HepG2 (cell line): ENCODE measurements around the gene GRB2. TPM values are rescaled to one million over a fixed set of nuclear protein-coding genes. Genes with fewer than 3 reads are reported as not detected.

Experiments
- ATAC-seq: fragments of 200-7000 bp; cut with Tn5 transposase; 3 replicates; pipeline ENCODE4 v1.9.1; 2020; ENCODE audit warnings: mild to moderate bottlenecking, moderate library complexity
- BruUV-seq: library from RNA; stranded (reverse); fragments of 400-500 nt; replicated peaks from 2 replicates; lab custom pipeline; 2021; lab: Mats Ljungman, UMichigan
- CTCF ChIA-PET: fragments of 300-600 bp; formaldehyde crosslinking; extraction: SDS; loops from one replicate; lab custom pipeline; 2021; ENCODE audit warnings: low total read pairs, inconsistent platforms, low intra/inter-chr PET ratio; lab: Yijun Ruan, JAX
- POLR2A ChIA-PET: fragments of 350-600 bp; sonication (Branson Sonifier 250); formaldehyde crosslinking; loops from one replicate; lab custom pipeline; 2020; ENCODE audit warnings: antibody characterized with exemption, inconsistent platforms; lab: Yijun Ruan, JAX
- DNase-seq: peaks from one replicate; pipeline ENCODE4 v3.0.0-alpha.2; 2015; ENCODE audit warnings: low spot score
- FAIRE-seq: peaks from 3 replicates; lab custom pipeline; 2011; peaks lifted over from hg19 to GRCh38; lab: Jason Lieb, UNC
- H2AFZ ChIP-seq: one replicate; pipeline ENCODE4 v1.6.1; 2011; ENCODE audit warnings: low read length, inconsistent platforms
- H3K27ac ChIP-seq: fragments of 300-600 bp; 3 replicates; pipeline ENCODE4 v1.8.0; 2011; ENCODE audit warnings: mixed run types, mild to moderate bottlenecking, mixed read lengths, low read length, inconsistent platforms; ENCODE audit not compliant: insufficient read depth; ENCODE audit errors: extremely low read length
- H3K27me3 ChIP-seq, 2 experiments: fragments of 200-600 bp in 1 of 2; 2 replicates in 1 of 2; 3 replicates in 1 of 2; pipeline versions ENCODE4 v1.6.0 to v1.8.0; 2011; ENCODE audit warnings: low read length in 2 of 2, mild to moderate bottlenecking in 2 of 2, moderate library complexity in 2 of 2, inconsistent platforms in 1 of 2; ENCODE audit not compliant: insufficient read depth in 2 of 2, control insufficient read depth in 1 of 2
- H3K36me3 ChIP-seq, 2 experiments: fragments of 200-600 bp in 1 of 2; replicated peaks in 1 of 2; 2 replicates in 1 of 2; 3 replicates in 1 of 2; pipeline versions ENCODE4 v1.5.1 to v1.8.0; 2011; ENCODE audit warnings: low read length in 2 of 2, inconsistent platforms in 1 of 2; ENCODE audit not compliant: insufficient read depth in 2 of 2, control insufficient read depth in 1 of 2
- H3K4me1 ChIP-seq: 2 replicates; pipeline ENCODE4 v1.5.1; 2012; ENCODE audit warnings: low read length, inconsistent platforms; ENCODE audit not compliant: insufficient read depth
- H3K4me2 ChIP-seq: 2 replicates; pipeline ENCODE4 v1.6.0; 2011; ENCODE audit warnings: low read depth, low read length, inconsistent platforms
- H3K4me3 ChIP-seq, 3 experiments: fragments of 200-600 bp in 1 of 3; sonication (generic), shearing (Covaris generic) in 1 of 3; replicated peaks in 1 of 3; 2 replicates each; pipeline ENCODE4 v1.5.1; 2011 to 2016; ENCODE audit warnings: low read length in 3 of 3, inconsistent platforms in 2 of 3, low read depth in 2 of 3, mild to moderate bottlenecking in 2 of 3, control low read depth in 1 of 3, mixed read lengths in 1 of 3; ENCODE audit not compliant: insufficient read depth in 1 of 3
- H3K79me2 ChIP-seq: one replicate; pipeline ENCODE4 v1.6.1; 2011; ENCODE audit warnings: low read length, inconsistent platforms; ENCODE audit not compliant: insufficient read depth
- H3K9ac ChIP-seq: 2 replicates; pipeline ENCODE4 v1.6.0; 2011; ENCODE audit warnings: mild to moderate bottlenecking, low read depth, low read length, inconsistent platforms; ENCODE audit not compliant: insufficient read depth
- H3K9me3 ChIP-seq: 2 replicates; pipeline ENCODE4 v1.5.1; 2012; ENCODE audit warnings: mild to moderate bottlenecking, low read length
- H4K20me1 ChIP-seq: 2 replicates; pipeline ENCODE4 v1.6.0; 2011; ENCODE audit warnings: inconsistent platforms, mild to moderate bottlenecking, low read length, moderate library complexity; ENCODE audit not compliant: insufficient read depth
- ELF1 ChIP-seq: sonication (generic); formaldehyde crosslinking; IDR thresholded peaks from 2 replicates; pipeline ENCODE4 v1.4.0; 2020; ENCODE audit warnings: missing genetic modification reagents
- HINFP ChIP-seq: sonication (generic); formaldehyde crosslinking; IDR thresholded peaks from 2 replicates; pipeline ENCODE4 v1.4.0; 2020; ENCODE audit warnings: low read depth, mild to moderate bottlenecking, missing genetic modification reagents
- ZMAT3 ChIP-seq: sonication (generic); formaldehyde crosslinking; conservative IDR thresholded peaks from 2 replicates; pipeline ENCODE4 v1.7.0; 2021; ENCODE audit warnings: missing genetic modification reagents
- ZNF121 ChIP-seq: sonication (generic); formaldehyde crosslinking; IDR thresholded peaks from 2 replicates; pipeline ENCODE4 v1.5.0; 2020; ENCODE audit warnings: mild to moderate bottlenecking, missing genetic modification reagents
- ZNF83 ChIP-seq: sonication (generic); formaldehyde crosslinking; IDR thresholded peaks from 2 replicates; pipeline ENCODE4 v1.4.0; 2020; ENCODE audit warnings: missing genetic modification reagents, mild to moderate bottlenecking, borderline replicate concordance
- WGBS: methylation state at CpG from one replicate; pipeline ENCODE4 v1.1.6; 2017; ENCODE audit warnings: low lambda C conversion rate; 5-methylcytosine and 5-hydroxymethylcytosine counted together
- in situ Hi-C: cut with HindIII; loops from 2 replicates; pipeline ENCODE4 v1.10.0; 2017; ENCODE audit warnings: low pct_unique_long_range_greater_than_20kb; ENCODE audit not compliant: extremely low pct_ligation_motif_present
- intact Hi-C: fragments of 100-400 bp; cut with micrococcal nuclease; formaldehyde crosslinking; loops from one replicate; pipeline ENCODE4 v1.10.0; 2022; ENCODE audit not compliant: unreplicated experiment
- polyA plus RNA-seq, 8 experiments: library from polyadenylated mRNA; depleted of rRNA in 3 of 8; stranded (reverse) in 7 of 8; unstranded in 1 of 8; fragments of >200 nt; fragmentation: Illumina TruSeq in 4 of 8; extraction: Trizol in 4 of 8; gene quantifications; 2 replicates each; pipeline versions ENCODE4 v1.2.1 to v1.2.3, GENCODE V29; 2011 to 2016; ENCODE audit warnings: low read depth in 4 of 8, missing spikeins in 1 of 8, mixed read lengths in 1 of 8; ENCODE audit not compliant: insufficient read depth in 1 of 8
- total RNA-seq, 5 experiments: library from RNA; depleted of rRNA; stranded (reverse); fragments of >200 nt; fragmentation: Illumina TruSeq; extraction: Trizol; gene quantifications; 2 replicates each; pipeline ENCODE4 v1.2.3, GENCODE V29; 2016; ENCODE audit warnings: low read depth in 1 of 5

Gene GRB2
- total and polyA plus RNA-seq, 2 of the 13 experiments (the other 11 are each of a cell fraction or from before 2014, with no cell fraction given) = 84.6 to 92.3 TPM

- Histone ChIP-seq H4K20me1 (peaks cover 25% of the 10 kb centered on the region), H3K9ac (no peak overlapping the region), H3K4me2 (no peak overlapping the region), H2AFZ (no peak overlapping the region), H3K36me3 (peaks cover 2 to 14% of the 10 kb centered on the region in 2 experiments; a peak in 2 of 5 replicates), H3K4me1 (peaks cover 62% of the 10 kb centered on the region), H3K27me3 (peaks cover 0 to 3% of the 10 kb centered on the region in 2 experiments; a peak in 1 of 5 replicates), H3K9me3 (no peaks in the 10 kb centered on the region), H3K4me3 (no peak overlapping the region), H3K79me2 (peaks cover 95% of the 10 kb centered on the region), H3K27ac (no peak overlapping the region)
- no peak for FAIRE-seq
- WGBS = 81% methylated on average over 2 of the region's 2 CpGs
- TF ChIP-seq ZMAT3 (CRISPR knock-in tag) (no peak), HINFP (no peak), ZNF83 (CRISPR knock-in tag) (no peak)
- no peak for DNase-seq
- intact Hi-C loops = no loop called here
- in situ Hi-C loops = no loop called here
- ChIA-PET CTCF (no interaction called here), POLR2A (interaction anchor here (0.5 to 2.2 kb wide), 7 partner anchors 12 to 127 kb away, joined by 3 to 7 read pairs (median 3); partner anchors contain the start of gene SLC25A19)
- BruUV-seq = no TSS peak
- no peak for ATAC-seq
Measured at GRCh38 chr17:75396796-75397195, 8.7 kb downstream of the GRB2 start.

- FAIRE-seq (no peak), DNase-seq (no peak), ATAC-seq (no peak)
- no TSS peak for BruUV-seq
- H3K4me2 ChIP-seq = no peak overlapping the region
- in situ Hi-C loops = no loop called here
- 89% methylated on average over 6 of the region's 6 CpGs for whole genome bisulfite sequencing
- no peak overlapping the region for H2AFZ ChIP-seq
- H3K9ac ChIP-seq = no peak overlapping the region
- H3K9me3 ChIP-seq = no peaks in the 10 kb centered on the region
- CTCF ChIA-PET = no interaction called here
- peaks cover 2 to 16% of the 10 kb centered on the region in 2 experiments; a peak in 2 of 5 replicates for H3K36me3 ChIP-seq
- H3K4me1 ChIP-seq = peaks cover 61% of the 10 kb centered on the region
- no peak overlapping the region for H3K4me3 ChIP-seq
- H3K79me2 ChIP-seq = peaks cover 96% of the 10 kb centered on the region
- TF ChIP-seq ZNF121 (CRISPR knock-in tag) (peak; percentile 81), ELF1 (CRISPR knock-in tag) (no peak)
- POLR2A ChIA-PET = interaction anchor here (0.8 to 4.0 kb wide), 4 partner anchors 10 to 126 kb away, joined by 3 to 51 read pairs (median 16); partner anchors contain the start of genes GRB2 and SLC25A19
- intact Hi-C loops = no loop called here
- peaks cover 21% of the 10 kb centered on the region for H4K20me1 ChIP-seq
- H3K27me3 ChIP-seq = peaks cover 0 to 3% of the 10 kb centered on the region in 2 experiments; a peak in 1 of 5 replicates
- no peak overlapping the region for H3K27ac ChIP-seq
Measured at GRCh38 chr17:75396025-75396424, 9.5 kb downstream of the GRB2 start.
